Breast epithelium (tissue), 3 donors: ENCODE measurements around the gene TRPM5.

ENCODE experiments used
- CTCF ChIP-seq, 3 donors: fragments of 450-650 bp; IDR thresholded peaks; one replicate each; pipeline ENCODE4 v1.5.1; 2016 to 2017; ENCODE audit warnings: antibody characterized with exemption in 3 of 3, mild to moderate bottlenecking in 3 of 3, moderate library complexity in 3 of 3
- POLR2A ChIP-seq: fragments of 450-650 bp; IDR thresholded peaks from one replicate; pipeline ENCODE4 v1.6.1; 2016; ENCODE audit warnings: antibody characterized with exemption, mild to moderate bottlenecking, moderate library complexity

- no peak for TF ChIP-seq CTCF (IDR thresholded peaks at IDR 0.05)
- TF ChIP-seq POLR2A, result no peak
Observed at GRCh38 chr11:2402106-2402505, 42.2 kb downstream of the TRPM5 start.
